Epithelial cell of umbilical artery (primary cell): ENCODE measurements around the gene CD276. TPM values are rescaled to one million over a fixed set of nuclear protein-coding genes. Genes with fewer than 3 reads are reported as not detected.

Experiments used
- total RNA-seq: library from RNA; depleted of rRNA; stranded (reverse); fragments of >200 nt; gene quantifications from 2 replicates; pipeline ENCODE4 v1.2.3, GENCODE V29; 2014

The CD276 gene
- 40.6 and 61.4 TPM in 2 replicates for total RNA-seq

DNA sequence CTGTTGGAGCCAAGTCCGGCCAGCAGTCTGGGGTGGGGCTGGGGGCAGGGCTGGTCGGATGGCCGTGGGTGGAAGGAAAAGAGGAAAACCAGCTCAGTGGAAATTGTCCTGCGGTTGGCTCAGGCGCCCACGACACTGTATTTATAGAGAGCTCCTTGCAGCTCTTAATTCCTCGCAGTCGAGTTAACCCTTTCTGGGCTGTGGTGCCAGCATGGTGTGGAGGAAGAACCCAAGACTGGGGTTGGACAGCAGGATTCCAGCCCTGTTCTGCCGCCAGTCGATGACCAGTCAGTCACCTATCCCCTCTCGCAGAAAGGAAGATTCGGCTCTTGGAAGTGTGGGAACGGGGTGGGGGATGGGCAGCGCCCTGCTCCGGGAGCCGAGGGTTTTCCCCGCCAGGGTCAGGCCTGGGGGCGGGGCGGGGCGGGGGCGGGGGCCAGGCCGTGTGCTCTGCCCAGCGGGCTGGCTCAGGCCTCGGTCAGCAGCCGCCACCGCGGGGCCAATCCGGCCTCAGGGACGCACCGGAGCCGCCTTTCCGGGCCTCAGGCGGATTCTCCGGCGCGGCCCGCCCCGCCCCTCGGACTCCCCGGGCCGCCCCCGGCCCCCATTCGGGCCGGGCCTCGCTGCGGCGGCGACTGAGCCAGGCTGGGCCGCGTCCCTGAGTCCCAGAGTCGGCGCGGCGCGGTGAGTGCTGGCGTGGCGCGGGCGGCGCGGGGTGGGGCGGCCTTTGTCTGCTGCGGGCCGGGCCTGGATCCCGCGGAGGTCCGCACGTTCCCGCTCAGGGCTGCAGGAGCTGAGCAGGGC lies at the start of gene CD276:
Gene CD276 (plus strand): TSS at position 607 of the 804 bp plus-strand sequence. CDS start 15,257 bp downstream, outside the sequence.

DNA sequence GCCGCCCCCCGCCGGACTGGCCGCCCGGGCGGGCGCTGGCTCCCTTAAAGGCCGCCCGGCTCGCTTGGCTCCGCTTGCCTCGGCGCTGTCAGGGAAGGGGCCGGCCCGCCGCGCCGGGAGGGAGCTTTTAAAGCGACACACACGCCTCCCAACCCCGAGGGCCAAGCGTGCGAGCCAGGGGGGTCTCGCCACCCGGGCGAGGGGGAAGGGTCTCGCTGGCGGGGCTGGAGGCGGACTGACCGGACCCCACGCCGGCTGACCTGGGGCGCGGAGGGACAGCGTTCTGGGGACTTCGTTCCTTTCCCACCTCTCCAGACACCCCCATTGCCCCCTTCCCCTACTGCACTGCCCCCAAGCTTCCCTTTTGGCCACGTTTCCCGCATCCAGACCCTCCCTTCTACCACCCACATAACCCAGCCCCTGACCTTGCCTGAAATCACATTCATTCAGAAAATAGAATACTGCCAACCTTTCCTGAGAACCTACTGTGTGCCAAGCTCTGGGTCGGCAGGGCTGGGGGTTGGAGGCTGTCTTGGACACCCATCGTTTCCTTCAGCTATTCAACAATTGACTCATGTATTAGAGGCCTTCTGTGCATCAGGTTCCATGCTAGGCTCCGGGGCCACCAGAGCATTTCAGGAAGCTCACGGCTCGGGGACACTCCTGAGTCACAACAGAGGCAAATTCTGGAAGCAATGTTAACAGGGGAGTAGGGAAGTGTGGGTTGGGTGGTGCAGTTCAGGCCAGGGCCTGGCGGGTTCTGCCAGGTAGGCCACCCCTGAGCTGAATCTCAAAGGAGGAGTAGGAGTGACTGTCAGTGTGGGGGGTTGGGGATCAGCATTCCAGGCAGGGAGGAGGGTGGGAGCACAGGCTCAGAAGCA lies 69.3 kb downstream of the CD276 start, which contains the start of gene INSYN1:
Gene INSYN1 (minus strand): TSS at position 102 of the 881 bp plus-strand sequence. CDS start 2,221 bp downstream, outside the sequence.

Other genes starting within 250 kb of the CD276 start
- gene REC114, start 241.2 kb upstream of the CD276 start, total RNA-seq = not detected in 2 replicates
- gene NPTN, start 51.0 kb upstream of the CD276 start, total RNA-seq = 73.1 and 82.7 TPM in 2 replicates
- gene INSYN1, start 69.0 kb downstream of the CD276 start, total RNA-seq = not detected in 2 replicates
- gene TBC1D21, start 189.2 kb downstream of the CD276 start, total RNA-seq = not detected in 2 replicates
- gene LOXL1, start 242.1 kb downstream of the CD276 start, total RNA-seq = 9.1 and 9.7 TPM in 2 replicates